EL (cell line): Measurements from ENCODE around the gene ZC2HC1B.

Experiments
- DNase-seq: peaks from one replicate; pipeline ENCODE4 v3.0.0-alpha.2; 2016

The ZC2HC1B gene

GRCh38 chr6:143936347-143936746 lies 72.1 kb downstream of the ZC2HC1B start:
- no peak for DNase-seq

- no peak for DNase-seq
Measured at GRCh38 chr6:143936778-143937667, 72.7 kb downstream of the ZC2HC1B start.

- no peak for DNase-seq
Measured at GRCh38 chr6:143937668-143937970, 73.3 kb downstream of the ZC2HC1B start.

GRCh38 chr6:143939364-143939763 lies 75.1 kb downstream of the ZC2HC1B start:
- no peak for DNase-seq

- DNase-seq = peak; percentile 45
Measured at GRCh38 chr6:143940011-143940597, 75.8 kb downstream of the ZC2HC1B start.

GRCh38 chr6:143941852-143942627 lies 77.8 kb downstream of the ZC2HC1B start:
- DNase-seq = peak; percentile 72

- DNase-seq = no peak
Measured at GRCh38 chr6:143948208-143948607, 83.9 kb downstream of the ZC2HC1B start.

- DNase-seq = no peak
Measured at GRCh38 chr6:143949535-143949934, 85.3 kb downstream of the ZC2HC1B start.

- no peak for DNase-seq
Measured at GRCh38 chr6:143949962-143950361, 85.7 kb downstream of the ZC2HC1B start.

GRCh38 chr6:143950875-143951274 lies 86.6 kb downstream of the ZC2HC1B start:
- no peak for DNase-seq

GRCh38 chr6:143952060-143952778 lies 87.9 kb downstream of the ZC2HC1B start:
- DNase-seq = no peak

- DNase-seq = no peak
Measured at GRCh38 chr6:143952947-143953701, 88.8 kb downstream of the ZC2HC1B start.

GRCh38 chr6:143953922-143954321 lies 89.6 kb downstream of the ZC2HC1B start:
- no peak for DNase-seq

- DNase-seq = peak; percentile 59
Measured at GRCh38 chr6:143955971-143956370, 91.7 kb downstream of the ZC2HC1B start.

- DNase-seq = no peak
Measured at GRCh38 chr6:143957679-143958274, 93.5 kb downstream of the ZC2HC1B start.

- DNase-seq = no peak
Measured at GRCh38 chr6:143958839-143959399, 94.6 kb downstream of the ZC2HC1B start.

GRCh38 chr6:143959927-143960326 lies 95.7 kb downstream of the ZC2HC1B start:
- no peak for DNase-seq

GRCh38 chr6:143961066-143961465 lies 96.8 kb downstream of the ZC2HC1B start:
- no peak for DNase-seq

GRCh38 chr6:143961886-143962878 lies 97.9 kb downstream of the ZC2HC1B start:
- DNase-seq = peak; percentile 25
